Uterus (tissue), 2 donors: ENCODE results near the gene SELPLG.

Experiments
- POLR2A ChIP-seq, 2 donors: fragments of 450-650 bp; IDR thresholded peaks; one replicate each; pipeline ENCODE4 v1.6.1; 2016; ENCODE audit warnings: antibody characterized with exemption in 2 of 2, mild to moderate bottlenecking in 1 of 2, moderate library complexity in 1 of 2
- TF ChIP-seq, protein P1 (sequence below), 4 experiments: fragments of 200-600 bp in 2 of 4; fragments of 450-650 bp in 2 of 4; sonication (generic) in 2 of 4; IDR thresholded peaks; one replicate each; pipeline ENCODE4 v1.5.1; 2016 to 2019; ENCODE audit warnings: antibody characterized with exemption in 4 of 4, mild to moderate bottlenecking in 2 of 4, moderate library complexity in 1 of 4

DNA sequence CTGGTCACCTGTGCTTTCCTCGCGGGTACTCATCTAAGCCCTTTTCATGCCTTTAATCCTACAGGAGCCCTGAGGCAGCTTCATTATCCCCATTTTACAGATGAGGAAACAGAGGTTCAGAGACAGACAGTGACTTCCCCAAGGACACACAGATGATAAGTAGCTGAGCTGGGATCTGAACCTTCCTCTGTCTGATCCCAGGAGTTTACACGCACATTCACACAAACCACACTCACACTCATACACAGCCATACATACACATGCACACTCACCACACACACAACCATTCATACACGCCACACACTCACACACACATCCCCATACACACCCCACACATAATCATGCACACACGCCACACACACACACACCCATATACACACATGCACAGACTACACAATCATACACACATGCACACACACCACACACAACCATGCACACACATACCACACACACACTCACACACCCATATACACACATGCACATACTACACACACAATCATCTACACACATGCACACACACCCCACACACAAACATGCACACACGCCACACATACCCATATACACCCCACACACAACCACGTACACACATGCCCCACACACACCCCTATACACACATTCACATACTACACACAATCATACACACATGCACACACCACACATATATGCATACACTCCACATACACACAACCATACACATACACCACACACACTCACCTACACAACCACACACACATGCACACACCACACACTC lies 38.6 kb downstream of the SELPLG start:
- TF ChIP-seq, protein P1, sequence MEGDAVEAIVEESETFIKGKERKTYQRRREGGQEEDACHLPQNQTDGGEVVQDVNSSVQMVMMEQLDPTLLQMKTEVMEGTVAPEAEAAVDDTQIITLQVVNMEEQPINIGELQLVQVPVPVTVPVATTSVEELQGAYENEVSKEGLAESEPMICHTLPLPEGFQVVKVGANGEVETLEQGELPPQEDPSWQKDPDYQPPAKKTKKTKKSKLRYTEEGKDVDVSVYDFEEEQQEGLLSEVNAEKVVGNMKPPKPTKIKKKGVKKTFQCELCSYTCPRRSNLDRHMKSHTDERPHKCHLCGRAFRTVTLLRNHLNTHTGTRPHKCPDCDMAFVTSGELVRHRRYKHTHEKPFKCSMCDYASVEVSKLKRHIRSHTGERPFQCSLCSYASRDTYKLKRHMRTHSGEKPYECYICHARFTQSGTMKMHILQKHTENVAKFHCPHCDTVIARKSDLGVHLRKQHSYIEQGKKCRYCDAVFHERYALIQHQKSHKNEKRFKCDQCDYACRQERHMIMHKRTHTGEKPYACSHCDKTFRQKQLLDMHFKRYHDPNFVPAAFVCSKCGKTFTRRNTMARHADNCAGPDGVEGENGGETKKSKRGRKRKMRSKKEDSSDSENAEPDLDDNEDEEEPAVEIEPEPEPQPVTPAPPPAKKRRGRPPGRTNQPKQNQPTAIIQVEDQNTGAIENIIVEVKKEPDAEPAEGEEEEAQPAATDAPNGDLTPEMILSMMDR (IDR thresholded peaks at IDR 0.05) = no peak
- no peak for TF ChIP-seq POLR2A (IDR thresholded peaks at IDR 0.05)
